HUDEP-2 (cell line): ENCODE results near the gene TM4SF5.

ENCODE experiments used
- DNase-seq, 76 experiments: peaks; one replicate each; lab custom pipeline; 2025; ENCODE audit not compliant: unreplicated experiment in 76 of 76; lab: John Stamatoyannopoulos, UW

The TM4SF5 gene

DNA sequence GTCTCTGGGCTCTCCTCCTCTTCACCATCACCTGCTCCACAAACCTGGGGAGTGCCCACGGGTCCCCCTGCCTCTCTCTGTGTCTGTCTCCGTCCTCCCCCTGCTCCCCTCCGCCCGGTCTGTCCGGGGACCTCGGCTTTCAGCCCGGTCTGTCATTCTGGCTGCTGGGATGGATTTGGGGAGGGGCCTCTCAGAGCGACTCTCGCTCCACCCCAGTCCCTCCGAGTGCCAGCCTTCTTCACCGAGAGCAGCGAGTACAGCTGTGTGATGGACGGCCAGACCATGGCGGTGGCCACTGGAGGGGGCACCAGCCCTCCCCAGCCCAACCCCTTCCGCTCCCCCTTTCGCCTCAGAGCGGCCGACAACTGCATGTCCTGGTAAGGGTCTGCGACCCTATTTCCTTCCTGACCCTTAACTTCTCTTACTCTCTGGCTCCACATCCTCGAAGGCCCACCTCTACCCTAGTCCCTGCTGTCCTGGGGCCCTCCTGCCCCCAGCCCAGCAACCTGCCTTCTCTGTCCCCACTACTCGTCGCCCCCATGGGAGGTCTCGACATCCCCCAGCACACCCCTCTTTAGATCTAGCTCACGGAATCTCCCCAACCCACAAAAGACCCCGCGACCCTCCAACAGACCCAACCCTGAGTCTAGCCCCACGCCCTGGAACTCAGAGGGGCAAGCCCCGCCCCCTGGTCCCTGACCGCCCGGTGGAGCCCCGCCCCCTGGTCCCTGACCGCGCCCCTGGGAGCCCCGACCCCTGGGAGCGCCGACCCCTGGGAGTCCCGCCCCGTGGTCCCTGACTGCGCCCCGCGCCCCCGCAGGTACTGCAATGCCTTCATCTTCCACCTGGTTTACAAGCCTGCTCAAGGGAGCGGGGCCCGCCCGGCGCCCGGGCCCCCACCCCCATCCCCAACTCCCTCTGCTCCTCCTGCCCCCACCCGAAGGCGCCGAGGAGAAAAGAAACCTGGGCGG, 26.4 kb upstream of the TM4SF5 start:
- DNase-seq, result no peak

DNA sequence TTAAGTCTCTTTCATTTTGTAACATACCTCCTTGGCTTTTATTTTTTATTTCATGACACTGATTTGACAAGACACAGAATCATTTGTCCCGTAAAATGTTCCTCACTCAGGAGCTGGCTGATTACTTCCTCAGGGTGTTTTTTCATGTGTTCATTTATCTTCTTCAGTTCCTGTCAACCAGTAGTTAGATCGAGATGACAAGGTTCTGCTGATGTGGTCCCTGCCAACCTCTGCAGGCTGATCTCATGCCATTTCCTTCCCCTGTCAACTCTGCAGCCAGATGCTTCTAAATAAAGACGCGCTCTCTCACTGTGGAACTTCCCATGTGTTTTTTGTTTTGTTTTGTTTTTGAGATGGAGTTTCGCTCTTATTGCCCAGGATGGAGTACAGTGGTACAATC, 23.8 kb upstream of the TM4SF5 start:
- no peak for DNase-seq

DNA sequence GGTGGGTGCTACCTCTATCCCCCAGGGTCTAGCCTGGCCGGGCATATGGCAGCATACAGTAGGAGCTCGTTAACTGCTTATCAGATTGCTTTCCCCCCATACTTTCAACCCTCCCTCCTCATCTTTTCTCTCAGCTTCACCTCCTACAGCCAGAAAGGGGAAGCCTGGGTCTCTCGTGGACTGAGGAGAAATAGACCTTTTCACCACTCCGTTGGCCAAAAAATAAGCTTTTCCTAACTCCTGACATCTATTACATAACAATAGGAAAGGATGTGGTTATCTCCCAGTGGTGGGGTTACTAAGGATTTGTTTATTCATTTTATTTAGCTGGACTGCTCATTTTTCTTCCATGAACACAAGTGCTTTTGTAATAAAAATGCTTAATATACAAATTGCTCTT, 23.0 kb upstream of the TM4SF5 start:
- no peak for DNase-seq

DNA sequence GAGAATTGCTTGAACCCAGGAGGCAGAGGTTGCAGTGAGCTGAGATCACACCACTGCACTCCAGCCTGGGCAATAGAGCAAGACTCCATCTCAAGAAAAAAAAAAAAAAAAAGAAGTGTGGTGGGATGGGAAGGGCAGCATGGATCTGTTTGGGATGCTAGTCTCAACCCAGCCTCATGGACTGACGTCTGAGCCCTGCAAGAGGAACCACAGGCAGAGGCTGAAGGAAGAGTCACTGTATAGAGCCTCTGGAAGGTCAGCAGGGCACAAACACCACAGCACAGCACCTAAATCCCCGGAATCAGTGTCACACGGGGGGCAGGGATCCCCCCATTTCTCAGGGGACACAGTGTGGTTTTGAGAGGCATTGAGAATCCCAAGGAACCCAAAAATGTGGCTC, 21.1 kb upstream of the TM4SF5 start:
- no peak for DNase-seq

DNA sequence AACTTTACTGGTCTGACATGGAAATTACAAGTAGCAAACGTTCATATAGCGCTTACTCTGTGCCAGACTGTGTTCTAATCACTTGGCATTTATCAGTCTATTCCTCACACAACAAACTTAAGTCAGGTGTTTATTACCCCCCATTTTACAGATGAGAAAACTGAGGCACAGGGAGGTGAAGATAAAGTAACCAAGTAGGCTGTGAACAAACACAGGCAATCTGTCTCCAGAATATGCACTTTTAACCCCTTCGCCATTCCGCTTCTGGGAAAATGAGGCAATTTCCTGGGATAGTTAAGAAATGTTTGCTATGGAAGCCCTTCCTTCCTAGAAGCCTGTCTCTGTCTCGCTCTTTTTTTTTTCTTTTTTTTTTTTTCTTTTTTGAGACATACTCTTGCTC, 19.8 kb upstream of the TM4SF5 start:
- DNase-seq, result no peak

DNA sequence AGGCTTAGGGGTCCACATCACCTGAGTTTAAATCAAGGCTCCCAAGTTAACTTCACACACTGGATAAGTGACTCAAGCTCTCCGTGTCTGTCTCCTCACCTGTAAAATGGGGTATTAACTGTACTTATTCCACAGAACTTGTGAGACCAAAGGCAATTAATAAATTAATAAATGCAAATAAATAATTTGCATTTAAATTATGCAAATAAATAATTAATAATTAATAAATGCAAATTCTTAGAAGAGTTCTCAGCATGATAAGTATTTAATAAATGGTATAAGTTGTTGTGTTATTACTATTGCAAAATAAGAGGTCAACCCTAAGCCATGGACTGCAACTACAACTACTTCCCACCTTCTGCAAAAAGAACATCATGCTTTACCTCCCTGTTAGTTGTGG, 18.3 kb upstream of the TM4SF5 start:
- no peak for DNase-seq

DNA sequence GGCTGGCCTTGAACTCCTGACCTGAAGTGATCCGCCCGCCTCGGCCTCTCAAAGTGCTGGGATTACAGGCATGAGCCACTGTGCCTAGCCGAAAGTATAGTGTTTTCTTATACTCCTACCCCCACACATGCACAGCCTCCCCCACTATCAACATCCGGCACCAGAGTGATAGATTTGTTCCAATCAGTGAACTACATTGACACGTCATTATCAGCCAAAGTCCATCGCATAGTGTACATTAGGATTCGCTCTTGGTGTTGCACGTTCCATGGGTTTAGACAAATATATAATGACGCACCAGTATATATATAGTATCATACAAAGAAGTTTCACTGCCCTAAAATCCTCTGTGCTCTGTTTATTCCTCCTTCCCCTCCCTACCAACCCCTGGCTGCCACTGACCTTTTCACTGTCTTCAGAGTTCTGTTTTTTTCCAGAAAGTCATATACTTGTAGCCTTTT, 11.9 kb upstream of the TM4SF5 start:
- no peak for DNase-seq

DNA sequence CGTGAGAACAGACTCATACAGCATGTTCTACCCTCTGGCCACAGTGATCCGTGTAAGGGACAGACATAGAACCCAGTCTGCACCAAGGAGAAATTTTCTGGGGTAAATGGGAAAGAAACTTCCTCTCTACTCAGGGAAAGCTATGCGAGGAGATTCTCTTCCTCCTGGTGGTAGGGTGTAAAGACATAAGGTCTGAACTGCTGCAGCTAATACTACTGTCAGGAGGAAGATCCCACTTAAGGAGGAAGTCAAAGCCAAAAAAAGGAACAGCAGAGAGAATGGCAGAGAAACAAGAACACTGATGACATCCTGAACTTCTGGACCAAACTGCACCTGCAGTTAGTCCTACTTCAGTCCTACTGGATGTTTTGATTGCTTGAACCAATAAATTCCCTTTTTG, 7.1 kb upstream of the TM4SF5 start:
- no peak for DNase-seq

DNA sequence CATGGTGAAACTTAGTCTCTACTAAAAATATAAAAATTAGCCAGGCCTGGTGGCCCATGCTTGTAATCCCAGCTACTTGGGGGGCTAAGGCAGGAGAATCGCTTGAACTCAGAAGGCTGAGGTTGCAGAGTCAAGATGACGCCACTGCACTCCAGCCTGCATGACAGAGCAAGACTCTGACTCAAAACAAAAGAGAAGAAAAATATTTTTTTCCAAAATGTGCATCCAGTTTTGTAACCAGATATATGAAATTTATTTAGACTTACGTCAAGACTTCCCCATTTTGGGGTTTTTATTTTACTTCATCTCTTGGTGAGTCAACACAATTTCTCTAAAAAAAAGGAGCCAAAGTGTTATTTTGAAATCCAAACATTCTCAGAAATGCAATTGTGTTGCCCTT, 5.5 kb upstream of the TM4SF5 start:
- DNase-seq, result no peak

DNA sequence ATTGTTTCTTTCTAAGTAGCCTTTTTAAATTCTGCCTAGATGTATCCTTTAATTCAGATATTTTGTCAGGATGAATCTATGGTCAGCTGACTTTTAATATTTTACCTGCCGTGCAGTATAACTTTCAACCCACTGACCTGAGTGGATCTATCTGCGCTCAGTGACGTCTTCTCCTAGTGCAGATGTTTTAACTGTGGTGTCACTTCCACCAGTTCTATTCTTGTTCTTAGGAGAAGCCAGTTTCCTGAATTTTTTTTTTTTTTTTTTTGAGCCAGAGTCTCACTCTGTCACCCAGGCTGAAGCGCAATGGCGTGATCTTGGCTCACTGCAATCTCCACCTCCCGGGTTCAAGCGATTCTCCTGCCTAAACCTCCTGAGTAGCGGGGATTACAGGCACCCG, 5.0 kb upstream of the TM4SF5 start:
- DNase-seq, result no peak

DNA sequence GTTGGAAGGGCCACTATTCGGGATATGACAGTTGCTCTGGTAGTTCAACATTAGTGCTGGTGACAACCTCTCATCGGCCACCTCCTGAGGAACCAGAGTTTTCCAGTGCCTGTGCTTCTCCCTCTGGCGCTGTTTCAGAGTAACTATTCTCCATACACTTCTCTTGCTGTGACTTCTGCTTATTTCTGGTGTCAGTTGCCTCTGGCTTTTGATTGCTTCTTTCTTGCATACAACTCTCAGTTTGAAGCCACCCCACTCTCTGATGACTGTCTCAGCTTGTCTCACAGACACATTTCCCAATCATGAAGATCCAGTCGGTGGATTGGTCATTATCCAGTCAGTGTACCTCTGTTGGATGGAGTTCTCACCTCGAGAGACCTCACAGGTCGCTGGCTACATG, 3.4 kb upstream of the TM4SF5 start:
- DNase-seq, result no peak

DNA sequence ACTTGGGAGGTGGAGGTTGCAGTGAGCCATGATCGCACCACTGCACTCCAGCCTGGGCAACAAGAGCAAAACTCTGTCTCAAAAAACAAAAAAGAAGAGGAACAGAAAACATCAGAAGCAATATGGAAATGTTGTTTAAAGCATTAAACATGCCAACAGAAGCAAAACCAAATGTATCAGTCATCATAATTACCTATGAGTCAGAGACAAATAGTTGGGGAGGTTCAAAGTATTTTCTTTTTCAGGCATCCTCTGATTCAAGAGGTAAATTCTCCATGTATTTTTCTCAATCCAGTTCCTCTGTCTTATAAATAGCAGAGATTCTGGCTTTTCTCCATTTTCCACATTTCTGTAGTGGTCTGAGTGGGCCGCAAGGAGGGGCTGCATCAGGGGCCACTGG, 2.1 kb upstream of the TM4SF5 start:
- DNase-seq, result no peak

DNA sequence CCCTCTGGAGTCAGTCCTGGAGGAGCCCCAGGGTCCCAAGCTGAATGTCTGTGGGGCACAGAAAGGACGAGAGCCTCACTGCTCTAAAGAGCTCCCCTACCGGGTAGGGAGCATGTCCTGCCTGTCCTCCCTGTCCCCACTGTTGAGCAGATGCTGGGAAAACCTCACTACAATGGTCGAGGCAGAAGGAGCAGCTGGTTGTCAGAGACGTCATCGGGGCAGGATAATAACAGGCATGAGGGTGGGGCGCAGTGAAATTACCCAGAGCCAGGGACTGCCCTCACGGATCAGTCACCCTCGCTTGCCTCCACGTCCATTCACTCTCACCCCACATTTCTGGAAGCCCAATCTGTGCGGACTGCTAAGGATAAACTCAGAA, 538 bp downstream of the TM4SF5 start:
- DNase-seq, result no peak

DNA sequence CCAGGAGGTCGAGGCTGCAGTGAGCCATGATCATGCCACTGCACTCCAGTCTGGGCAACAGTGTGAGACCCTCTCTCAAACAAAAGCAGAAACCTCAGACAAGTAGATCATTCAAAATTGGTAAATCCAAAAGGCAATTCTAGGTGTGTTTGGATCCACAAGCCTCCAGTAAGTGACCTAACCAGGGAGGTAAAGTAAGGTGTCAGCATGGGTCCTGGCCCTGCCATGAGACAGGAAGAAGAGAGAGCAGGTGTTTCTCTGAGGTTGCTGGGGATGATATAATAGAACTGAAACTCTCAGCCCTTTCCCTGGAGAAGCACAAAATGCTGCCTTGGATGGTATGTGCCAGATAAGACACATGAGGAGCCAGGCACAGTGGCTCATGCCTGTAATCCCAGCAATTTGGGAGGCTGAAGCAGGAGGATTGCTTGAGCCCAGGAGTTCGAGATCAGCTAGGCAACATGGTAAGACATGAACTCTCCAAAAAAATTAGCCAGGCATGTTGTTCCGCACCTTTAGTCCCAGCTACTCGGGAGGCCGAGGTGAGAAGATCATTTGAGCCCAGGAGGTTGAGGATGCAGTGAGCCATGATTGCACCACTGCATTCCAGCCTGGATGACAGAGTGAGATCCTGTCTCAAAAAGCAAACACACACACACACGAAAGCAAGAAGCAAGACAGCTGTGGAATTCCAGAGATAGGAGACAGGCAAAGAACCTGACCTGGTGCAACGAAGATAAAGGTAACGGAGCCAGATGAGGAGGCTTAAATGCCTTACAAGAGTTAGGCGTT, 6.5 kb downstream of the TM4SF5 start:
- DNase-seq, result no peak

DNA sequence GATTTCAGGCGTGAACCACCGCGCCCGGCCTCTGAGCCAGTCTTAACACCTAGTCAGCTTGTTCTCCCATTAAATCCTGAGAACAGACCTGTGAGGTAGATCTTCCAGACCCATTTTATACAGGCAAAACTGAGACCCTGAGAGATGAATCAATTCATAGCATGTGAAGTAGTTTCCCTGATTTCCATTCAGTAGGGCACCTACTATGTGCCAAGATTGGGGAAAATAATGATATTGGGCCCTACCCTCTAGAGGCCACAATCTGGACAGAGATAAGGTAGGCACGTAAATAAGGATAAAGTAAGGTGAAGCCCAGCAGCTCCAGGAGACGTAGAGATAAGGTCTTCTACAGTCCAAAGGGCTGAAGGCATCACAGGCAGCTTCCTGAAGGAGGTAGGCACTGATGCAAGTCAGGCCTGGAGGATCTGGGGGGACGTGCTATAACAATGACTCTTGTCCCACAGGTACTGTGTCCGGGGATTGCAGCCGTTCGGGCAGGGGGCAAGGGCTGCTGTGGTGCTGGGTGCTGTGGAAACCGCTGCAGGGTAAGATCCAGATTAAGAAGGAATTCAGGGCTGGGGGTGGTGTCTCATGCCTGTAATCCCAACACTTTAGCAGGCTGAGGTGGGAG, 8.8 kb downstream of the TM4SF5 start:
- DNase-seq, result no peak

DNA sequence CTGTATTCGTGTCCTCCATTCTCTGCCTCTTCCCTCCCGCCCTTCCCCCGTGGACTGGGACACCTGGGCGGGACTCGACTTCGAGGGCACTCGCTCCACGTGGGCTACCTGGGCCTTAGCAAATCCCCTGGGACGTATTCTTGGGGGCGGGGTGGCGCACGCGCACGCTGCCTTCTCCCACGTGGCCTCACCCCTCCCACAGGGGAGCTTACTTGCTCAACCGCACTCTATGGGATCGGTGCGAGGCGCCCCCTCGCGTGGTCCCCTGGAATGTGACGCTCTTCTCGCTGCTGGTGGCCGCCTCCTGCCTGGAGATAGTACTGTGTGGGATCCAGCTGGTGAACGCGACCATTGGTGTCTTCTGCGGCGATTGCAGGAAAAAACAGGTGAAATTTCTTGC, 11.0 kb downstream of the TM4SF5 start:
- no peak for DNase-seq

DNA sequence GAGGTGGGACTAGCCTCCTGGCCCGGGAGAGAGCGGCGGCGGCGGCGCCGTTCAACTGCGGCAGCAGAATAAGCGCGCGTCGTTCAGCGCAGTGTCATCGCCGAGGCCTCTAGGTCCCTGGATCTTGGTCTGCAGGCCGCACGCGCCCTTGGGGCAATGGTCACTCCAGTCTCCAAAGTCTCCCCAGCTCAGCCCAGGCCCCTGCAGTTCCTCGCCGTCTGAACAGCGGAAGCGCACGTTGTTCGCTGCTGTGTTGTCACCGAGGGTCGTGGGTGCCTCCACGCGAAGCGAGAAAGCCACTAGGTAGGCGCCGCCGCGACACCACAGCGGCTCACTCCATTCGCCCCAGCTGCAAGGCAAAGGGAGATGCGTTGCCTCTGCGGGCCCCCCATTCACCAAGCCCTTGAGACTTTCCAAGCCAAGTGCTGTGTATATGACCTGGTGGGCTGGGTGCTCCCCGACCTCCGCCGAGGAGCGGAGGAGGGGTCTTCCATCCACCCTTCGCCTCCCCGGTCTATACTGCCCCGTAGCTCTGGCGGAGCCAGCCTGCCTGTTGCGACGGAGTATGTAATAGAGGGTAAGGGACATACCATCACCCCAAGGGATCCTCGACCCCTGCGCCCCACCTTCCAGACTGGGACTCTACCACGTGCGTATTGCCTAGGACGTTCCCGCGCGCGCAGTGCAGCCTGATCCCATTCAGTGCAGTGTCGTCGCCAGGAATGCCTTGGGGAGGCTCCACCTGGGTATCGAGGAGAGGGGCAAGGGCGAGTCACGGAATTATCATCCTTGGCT, 13.8 kb downstream of the TM4SF5 start:
- DNase-seq, result no peak

DNA sequence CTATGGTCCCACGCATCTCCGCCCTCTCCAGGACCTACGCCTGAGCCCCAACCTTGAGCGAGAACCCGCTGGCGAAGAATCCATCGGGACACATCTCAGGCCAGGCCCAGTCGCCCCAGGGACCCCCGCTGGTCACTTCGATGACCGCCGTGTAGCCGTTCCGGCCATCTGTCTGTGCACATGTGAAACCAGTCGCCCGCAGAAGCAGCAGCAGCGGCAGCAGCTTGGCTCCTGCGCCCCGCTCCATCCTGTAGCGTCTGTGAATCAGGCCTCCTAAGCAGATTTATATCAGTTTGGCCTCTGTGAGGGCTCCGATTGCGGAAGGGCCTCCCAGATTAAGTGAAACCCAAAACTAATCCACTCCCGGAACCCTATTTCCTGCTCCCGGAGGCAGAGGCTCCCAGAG, 14.4 kb downstream of the TM4SF5 start, which contains the start of gene VMO1:
Gene VMO1, minus strand, starts transcription at position 259 of the 406 bp plus-strand sequence. Its CDS starts 12 bp downstream, at position 247.
- DNase-seq, result no peak

DNA sequence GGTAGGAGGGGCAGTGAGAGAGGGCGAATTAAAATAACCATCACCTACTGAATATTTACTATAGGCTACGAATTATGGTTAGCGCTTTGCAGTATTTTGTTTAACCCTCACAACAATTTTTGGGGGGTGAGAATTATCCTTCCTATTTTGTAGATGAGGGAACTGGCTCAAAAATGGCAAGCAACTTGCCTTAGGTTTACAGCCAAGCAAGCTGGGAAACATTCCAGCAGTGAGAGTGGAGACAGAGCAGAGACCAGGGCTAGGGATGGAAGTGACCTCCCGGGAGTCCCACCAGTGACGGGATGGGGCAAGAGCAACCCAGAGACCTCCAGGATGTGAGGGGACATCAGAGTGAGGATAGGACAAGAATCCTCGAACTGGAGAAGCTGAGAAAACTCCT, 14.8 kb downstream of the TM4SF5 start:
- DNase-seq, result no peak

DNA sequence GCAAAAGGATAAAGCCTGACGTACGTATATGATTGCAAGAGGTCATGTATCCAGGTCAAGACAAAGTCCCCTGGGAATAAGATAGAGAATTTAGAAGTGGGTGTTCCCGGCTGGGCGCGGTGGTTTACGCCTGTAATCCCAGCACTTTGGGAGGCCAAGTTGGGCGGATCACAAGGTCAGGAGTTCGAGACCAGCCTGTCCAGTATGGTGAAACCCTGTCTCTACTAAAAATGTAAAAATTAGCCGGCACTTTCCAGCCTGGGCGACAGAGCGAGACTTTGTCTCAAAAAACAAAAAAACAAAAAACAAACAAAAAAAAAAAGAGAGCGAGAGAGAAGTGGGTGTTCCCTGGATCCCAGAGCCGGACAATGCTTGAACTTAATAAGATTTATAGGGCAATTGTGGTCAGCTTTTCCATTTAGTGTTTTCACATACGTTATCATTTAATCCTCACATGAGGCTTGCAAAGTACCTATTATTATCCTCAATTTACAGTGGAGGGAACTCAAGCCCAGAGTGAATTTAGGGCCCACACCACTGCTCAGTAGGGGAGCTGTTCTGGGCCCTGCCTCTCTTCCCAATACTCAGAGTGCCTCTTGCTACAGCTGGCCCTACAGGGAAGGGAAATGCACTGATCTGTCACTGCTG, 16.6 kb downstream of the TM4SF5 start:
- no peak for DNase-seq
